HK-2 (cell line): ENCODE data around the gene ZBTB20.

Experiments used
- DNase-seq: peaks from one replicate; pipeline ENCODE4 v3.0.0-alpha.2; 2018; ENCODE audit not compliant: unreplicated experiment

Gene ZBTB20

GRCh38 chr3:114374433-114374990, 772.6 kb downstream of the ZBTB20 start:
- DNase-seq: no peak

- no peak for DNase-seq
These were observed 776.4 kb downstream of the ZBTB20 start for GRCh38 chr3:114370537-114371174.

GRCh38 chr3:114365909-114366308, 781.2 kb downstream of the ZBTB20 start:
- DNase-seq: no peak

GRCh38 chr3:114364806-114365654, 782.1 kb downstream of the ZBTB20 start:
- no peak for DNase-seq

- no peak for DNase-seq
These were observed 783.4 kb downstream of the ZBTB20 start for GRCh38 chr3:114363554-114364202.

GRCh38 chr3:114362815-114363214, 784.3 kb downstream of the ZBTB20 start:
- DNase-seq: no peak

- DNase-seq: no peak
These were observed 785.7 kb downstream of the ZBTB20 start for GRCh38 chr3:114361391-114361790.

- DNase-seq: no peak
These were observed 790.6 kb downstream of the ZBTB20 start for GRCh38 chr3:114356525-114356924.

GRCh38 chr3:114356066-114356465, 791.0 kb downstream of the ZBTB20 start:
- DNase-seq: no peak

GRCh38 chr3:114355653-114356052, 791.4 kb downstream of the ZBTB20 start:
- DNase-seq: no peak

- no peak for DNase-seq
These were observed 795.3 kb downstream of the ZBTB20 start for GRCh38 chr3:114351822-114352145.

GRCh38 chr3:114351123-114351821, 795.8 kb downstream of the ZBTB20 start:
- no peak for DNase-seq

- no peak for DNase-seq
These were observed 796.4 kb downstream of the ZBTB20 start for GRCh38 chr3:114350690-114351089.

- DNase-seq: no peak
These were observed 796.8 kb downstream of the ZBTB20 start for GRCh38 chr3:114350271-114350670.

GRCh38 chr3:114344492-114344891, 802.6 kb downstream of the ZBTB20 start:
- no peak for DNase-seq

GRCh38 chr3:114338651-114339357, 808.3 kb downstream of the ZBTB20 start:
- no peak for DNase-seq

- DNase-seq: no peak
These were observed 810.2 kb downstream of the ZBTB20 start for GRCh38 chr3:114336857-114337256.

- no peak for DNase-seq
These were observed 810.9 kb downstream of the ZBTB20 start for GRCh38 chr3:114336122-114336697.

- no peak for DNase-seq
These were observed 813.2 kb downstream of the ZBTB20 start for GRCh38 chr3:114333923-114334240.

- DNase-seq: no peak
These were observed 813.7 kb downstream of the ZBTB20 start for GRCh38 chr3:114333180-114333922.
